Panc1 (cell line): ENCODE data around the gene CTCFL. TPM values are rescaled to one million over a fixed set of nuclear protein-coding genes. Genes with fewer than 3 reads are reported as not detected.

ENCODE experiments used
- ATAC-seq: fragments of 200-7000 bp; cut with Tn5 transposase; 2 replicates; pipeline ENCODE4 v1.9.1; 2020; ENCODE audit warnings: mild to moderate bottlenecking, moderate library complexity
- BruUV-seq: library from RNA; stranded (reverse); fragments of 400-500 nt; replicated peaks from 2 replicates; lab custom pipeline; 2021; lab: Mats Ljungman, UMichigan
- CTCF ChIA-PET: fragments of 300-600 bp; sonication (Branson Sonifier 250); formaldehyde crosslinking; loops from one replicate; lab custom pipeline; 2022; ENCODE audit warnings: antibody characterized with exemption; lab: Charles Lee
- POLR2A ChIA-PET: fragments of 300-600 bp; sonication (Branson Sonifier 250); formaldehyde crosslinking; loops from one replicate; lab custom pipeline; 2022; ENCODE audit warnings: antibody characterized with exemption; lab: Charles Lee
- DNase-seq: peaks from one replicate; pipeline ENCODE4 v3.0.0-alpha.2; 2010; ENCODE audit warnings: low read depth, low spot score
- H3K27ac ChIP-seq: 2 replicates; pipeline ENCODE4 v1.5.1; 2011; ENCODE audit warnings: mild to moderate bottlenecking, low read length, inconsistent platforms
- H3K27me3 ChIP-seq: fragments of 200-500 bp; sonication (Bioruptor generic); 2 replicates; pipeline ENCODE4 v1.6.0; 2014; ENCODE audit warnings: low read length, inconsistent platforms; ENCODE audit not compliant: control insufficient read depth, insufficient read depth
- H3K36me3 ChIP-seq: fragments of 200-500 bp; sonication (Bioruptor generic); 2 replicates; pipeline ENCODE4 v1.5.1; 2014; ENCODE audit warnings: inconsistent platforms, mild to moderate bottlenecking, low read length, moderate library complexity; ENCODE audit not compliant: control insufficient read depth, insufficient read depth
- H3K4me1 ChIP-seq: 2 replicates; pipeline ENCODE4 v1.5.1; 2011; ENCODE audit warnings: inconsistent platforms, mild to moderate bottlenecking, low read length, moderate library complexity; ENCODE audit not compliant: control insufficient read depth, insufficient read depth
- H3K4me3 ChIP-seq, 2 experiments: 2 replicates each; pipeline ENCODE4 v1.5.1; 2011 to 2012; ENCODE audit warnings: low read depth in 2 of 2, low read length in 2 of 2, mild to moderate bottlenecking in 2 of 2, inconsistent platforms in 1 of 2, moderate library complexity in 1 of 2
- H3K9me3 ChIP-seq: fragments of 200-500 bp; sonication (Bioruptor generic); 2 replicates; pipeline ENCODE4 v1.5.1; 2014; ENCODE audit warnings: low read depth, mild to moderate bottlenecking, inconsistent platforms, low read length, moderate library complexity; ENCODE audit not compliant: control insufficient read depth, insufficient read depth
- POLR2AphosphoS5 ChIP-seq: IDR thresholded peaks from 2 replicates; pipeline ENCODE4 v1.6.1; 2012; ENCODE audit warnings: mild to moderate bottlenecking, low read depth, low read length, moderate library complexity
- SIN3A ChIP-seq: IDR thresholded peaks from 2 replicates; pipeline ENCODE4 v1.6.1; 2012; ENCODE audit warnings: low read depth, mild to moderate bottlenecking, low read length, moderate library complexity, borderline replicate concordance; ENCODE audit not compliant: insufficient read depth
- TCF7L2 ChIP-seq: IDR thresholded peaks from 2 replicates; pipeline ENCODE4 v1.6.1; 2011; ENCODE audit warnings: mild to moderate bottlenecking, low read depth, low read length, inconsistent platforms
- in situ Hi-C: cut with HindIII; loops from 2 replicates; pipeline ENCODE4 v1.10.0; 2016; ENCODE audit warnings: low sequenced_read_pairs, low pct_unique_long_range_greater_than_20kb
- intact Hi-C: fragments of 100-400 bp; cut with micrococcal nuclease; formaldehyde crosslinking; loops from one replicate; pipeline ENCODE4 v1.10.0; 2022; ENCODE audit not compliant: unreplicated experiment
- total RNA-seq: library from RNA; stranded (reverse); gene quantifications from one replicate; pipeline ENCODE4 v1.2.1, GENCODE V29; 2021; ENCODE audit not compliant: unreplicated experiment
- TF ChIP-seq, protein P1 (sequence below), 2 experiments: IDR thresholded peaks; 2 replicates each; pipeline ENCODE4 v1.6.1; 2011 to 2012; ENCODE audit warnings: low read depth in 2 of 2, control low read depth in 1 of 2, low read length in 1 of 2, mild to moderate bottlenecking in 1 of 2, moderate library complexity in 1 of 2; ENCODE audit not compliant: insufficient read depth in 1 of 2
- TF ChIP-seq, protein P2 (sequence below): fragments of 450-650 bp; IDR thresholded peaks from 2 replicates; pipeline ENCODE4 v1.5.1; 2017; ENCODE audit warnings: mild to moderate bottlenecking

The CTCFL gene
- total RNA-seq, 1 experiment from 2014 or later = 0.05 TPM

DNA sequence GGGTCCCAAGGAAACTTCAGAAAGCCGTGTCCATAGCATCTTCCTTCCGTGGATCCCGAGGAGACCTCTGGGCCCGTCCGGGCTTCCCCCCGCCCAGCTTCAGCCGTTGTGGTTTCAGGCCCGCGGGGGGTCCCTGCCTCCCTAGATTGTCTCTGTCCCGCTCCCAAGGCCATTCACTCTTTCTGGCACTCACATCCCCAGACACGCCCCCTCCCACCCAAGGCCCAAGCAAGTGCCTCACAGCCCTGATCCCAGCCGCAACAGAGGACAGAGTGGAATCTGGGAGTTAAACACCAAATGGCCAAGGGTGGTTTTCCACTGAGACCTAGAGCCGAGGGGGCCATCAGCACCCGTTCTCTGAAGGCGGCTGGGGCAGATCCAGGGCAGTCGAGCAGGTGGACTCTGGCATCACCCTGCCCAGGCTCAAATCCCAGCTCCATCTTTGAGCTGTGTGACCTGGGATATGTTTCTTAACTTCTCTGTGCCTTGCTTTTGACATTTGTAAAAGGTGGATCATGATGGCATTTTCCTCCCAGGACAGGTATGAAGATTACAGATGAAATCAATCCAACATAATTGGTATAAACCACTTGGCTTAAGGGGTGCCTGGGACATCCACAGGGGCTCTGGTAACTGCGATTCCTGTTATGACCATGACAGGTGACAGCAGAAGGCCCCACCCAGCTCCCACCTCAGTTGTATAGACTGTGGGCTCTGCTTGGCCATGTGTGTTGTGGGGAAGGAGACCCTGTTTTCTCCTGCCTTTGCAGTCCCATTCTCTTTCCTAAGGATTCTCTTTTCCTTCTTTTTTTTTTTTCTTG lies 48.1 kb downstream of the CTCFL start:
- in situ Hi-C loops = no loop called here
- intact Hi-C loops = no loop called here
- no peak for DNase-seq
- Histone ChIP-seq H3K4me1 (no peaks in the 10 kb centered on the region), H3K9me3 (no peaks in the 10 kb centered on the region), H3K36me3 (no peaks in the 10 kb centered on the region), H3K27me3 (no peaks in the 10 kb centered on the region), H3K4me3 (no peak overlapping the region), H3K27ac (no peak overlapping the region)
- TF ChIP-seq POLR2AphosphoS5 (no peak), SIN3A (no peak), TCF7L2 (no peak)
- TF ChIP-seq, protein P1, sequence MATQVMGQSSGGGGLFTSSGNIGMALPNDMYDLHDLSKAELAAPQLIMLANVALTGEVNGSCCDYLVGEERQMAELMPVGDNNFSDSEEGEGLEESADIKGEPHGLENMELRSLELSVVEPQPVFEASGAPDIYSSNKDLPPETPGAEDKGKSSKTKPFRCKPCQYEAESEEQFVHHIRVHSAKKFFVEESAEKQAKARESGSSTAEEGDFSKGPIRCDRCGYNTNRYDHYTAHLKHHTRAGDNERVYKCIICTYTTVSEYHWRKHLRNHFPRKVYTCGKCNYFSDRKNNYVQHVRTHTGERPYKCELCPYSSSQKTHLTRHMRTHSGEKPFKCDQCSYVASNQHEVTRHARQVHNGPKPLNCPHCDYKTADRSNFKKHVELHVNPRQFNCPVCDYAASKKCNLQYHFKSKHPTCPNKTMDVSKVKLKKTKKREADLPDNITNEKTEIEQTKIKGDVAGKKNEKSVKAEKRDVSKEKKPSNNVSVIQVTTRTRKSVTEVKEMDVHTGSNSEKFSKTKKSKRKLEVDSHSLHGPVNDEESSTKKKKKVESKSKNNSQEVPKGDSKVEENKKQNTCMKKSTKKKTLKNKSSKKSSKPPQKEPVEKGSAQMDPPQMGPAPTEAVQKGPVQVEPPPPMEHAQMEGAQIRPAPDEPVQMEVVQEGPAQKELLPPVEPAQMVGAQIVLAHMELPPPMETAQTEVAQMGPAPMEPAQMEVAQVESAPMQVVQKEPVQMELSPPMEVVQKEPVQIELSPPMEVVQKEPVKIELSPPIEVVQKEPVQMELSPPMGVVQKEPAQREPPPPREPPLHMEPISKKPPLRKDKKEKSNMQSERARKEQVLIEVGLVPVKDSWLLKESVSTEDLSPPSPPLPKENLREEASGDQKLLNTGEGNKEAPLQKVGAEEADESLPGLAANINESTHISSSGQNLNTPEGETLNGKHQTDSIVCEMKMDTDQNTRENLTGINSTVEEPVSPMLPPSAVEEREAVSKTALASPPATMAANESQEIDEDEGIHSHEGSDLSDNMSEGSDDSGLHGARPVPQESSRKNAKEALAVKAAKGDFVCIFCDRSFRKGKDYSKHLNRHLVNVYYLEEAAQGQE (IDR thresholded peaks at IDR 0.05; ENCODE audit: insufficient read depth in 1 of 2, low read depth in 2 of 2, low read length in 1 of 2) = no peak
- TF ChIP-seq, protein P2, sequence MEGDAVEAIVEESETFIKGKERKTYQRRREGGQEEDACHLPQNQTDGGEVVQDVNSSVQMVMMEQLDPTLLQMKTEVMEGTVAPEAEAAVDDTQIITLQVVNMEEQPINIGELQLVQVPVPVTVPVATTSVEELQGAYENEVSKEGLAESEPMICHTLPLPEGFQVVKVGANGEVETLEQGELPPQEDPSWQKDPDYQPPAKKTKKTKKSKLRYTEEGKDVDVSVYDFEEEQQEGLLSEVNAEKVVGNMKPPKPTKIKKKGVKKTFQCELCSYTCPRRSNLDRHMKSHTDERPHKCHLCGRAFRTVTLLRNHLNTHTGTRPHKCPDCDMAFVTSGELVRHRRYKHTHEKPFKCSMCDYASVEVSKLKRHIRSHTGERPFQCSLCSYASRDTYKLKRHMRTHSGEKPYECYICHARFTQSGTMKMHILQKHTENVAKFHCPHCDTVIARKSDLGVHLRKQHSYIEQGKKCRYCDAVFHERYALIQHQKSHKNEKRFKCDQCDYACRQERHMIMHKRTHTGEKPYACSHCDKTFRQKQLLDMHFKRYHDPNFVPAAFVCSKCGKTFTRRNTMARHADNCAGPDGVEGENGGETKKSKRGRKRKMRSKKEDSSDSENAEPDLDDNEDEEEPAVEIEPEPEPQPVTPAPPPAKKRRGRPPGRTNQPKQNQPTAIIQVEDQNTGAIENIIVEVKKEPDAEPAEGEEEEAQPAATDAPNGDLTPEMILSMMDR = no peak
- BruUV-seq = no TSS peak
- POLR2A ChIA-PET = no interaction called here
- no peak for ATAC-seq
- CTCF ChIA-PET = no interaction called here

DNA sequence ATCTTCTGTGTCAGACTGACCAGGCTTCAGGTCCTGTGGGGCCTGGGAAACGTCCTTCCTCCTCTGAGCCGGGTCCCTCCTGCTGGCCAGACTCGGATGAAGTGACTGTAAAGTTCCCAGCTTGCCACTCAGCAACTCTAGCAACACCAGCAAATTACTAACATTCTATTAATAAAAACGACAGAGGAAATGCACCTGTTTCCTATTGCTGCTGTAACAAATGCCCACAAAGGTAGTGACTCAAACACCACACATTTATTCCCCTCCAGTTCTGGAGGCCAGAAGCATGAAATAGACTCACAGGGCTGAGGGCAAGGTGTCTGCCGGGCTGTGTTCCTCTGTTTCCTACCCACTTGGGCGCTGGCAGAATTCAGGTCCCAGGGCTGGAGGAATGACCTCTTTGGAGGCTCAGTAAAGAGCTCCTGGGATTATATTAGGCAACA lies 48.8 kb downstream of the CTCFL start:
- TF ChIP-seq, protein P1 (IDR thresholded peaks at IDR 0.05; ENCODE audit: insufficient read depth in 1 of 2, low read depth in 2 of 2, low read length in 1 of 2) = no peak
- TF ChIP-seq TCF7L2 (no peak), SIN3A (no peak), POLR2AphosphoS5 (no peak)
- TF ChIP-seq, protein P2 = no peak
- Histone ChIP-seq H3K4me1 (no peaks in the 10 kb centered on the region), H3K27me3 (no peaks in the 10 kb centered on the region), H3K4me3 (no peak overlapping the region), H3K27ac (no peak overlapping the region), H3K9me3 (no peaks in the 10 kb centered on the region), H3K36me3 (no peaks in the 10 kb centered on the region)
- ChIA-PET POLR2A (no interaction called here), CTCF (no interaction called here)
- in situ Hi-C loops = no loop called here
- BruUV-seq = no TSS peak
- no peak for ATAC-seq
- intact Hi-C loops = no loop called here
- DNase-seq = no peak
